K562 (cell line): ENCODE results near the gene PGAM2. TPM values are rescaled to one million over a fixed set of nuclear protein-coding genes. Genes with fewer than 3 reads are reported as not detected.

Source experiments
- BRD4 ChIP-seq: fragments of 200-600 bp; sonication (generic); IDR thresholded peaks from 2 replicates; pipeline ENCODE4 v1.6.1; 2017; ENCODE audit warnings: inconsistent platforms
- DPF2 ChIP-seq: fragments of 450-650 bp; IDR thresholded peaks from 2 replicates; pipeline ENCODE4 v1.6.1; 2016
- ESRRA ChIP-seq: fragments of 450-650 bp; IDR thresholded peaks from 2 replicates; pipeline ENCODE4 v1.6.1; 2014; ENCODE audit warnings: low read depth, mild to moderate bottlenecking, moderate library complexity, borderline replicate concordance
- FIP1L1 ChIP-seq: fragments of 200-400 bp; formaldehyde crosslinking; IDR thresholded peaks from 2 replicates; pipeline ENCODE4 v1.6.1; 2018; ENCODE audit warnings: mild to moderate bottlenecking, low read depth, low read length; ENCODE audit not compliant: poor library complexity, severe bottlenecking
- GABPB2 ChIP-seq: fragments of 250-450 bp; sonication (Bioruptor Pico); conservative IDR thresholded peaks from 2 replicates; pipeline ENCODE4 v1.5.1; 2021; ENCODE audit warnings: mild to moderate bottlenecking
- GTF2A2 ChIP-seq: IDR thresholded peaks from 2 replicates; pipeline ENCODE4 v1.6.1; 2016; ENCODE audit warnings: mild to moderate bottlenecking, missing genetic modification characterization, missing compliant biosample characterization
- IRF1 ChIP-seq: sonication (generic); formaldehyde crosslinking; IDR thresholded peaks from 2 replicates; pipeline ENCODE4 v1.8.0; 2022; ENCODE audit warnings: missing genetic modification reagents, mild to moderate bottlenecking, borderline replicate concordance
- LEF1 ChIP-seq: fragments of 450-650 bp; IDR thresholded peaks from 2 replicates; pipeline ENCODE4 v1.6.1; 2016; ENCODE audit warnings: mild to moderate bottlenecking
- PHB2 ChIP-seq: fragments of 450-650 bp; IDR thresholded peaks from 2 replicates; pipeline ENCODE4 v1.6.1; 2017; ENCODE audit warnings: low read depth
- POLR3A ChIP-seq: IDR thresholded peaks from 2 replicates; pipeline ENCODE4 v1.6.1; 2011; ENCODE audit warnings: borderline replicate concordance, mild to moderate bottlenecking, moderate library complexity; ENCODE audit not compliant: insufficient read length, insufficient read depth; ENCODE audit errors: extremely low read depth
- RAD21 ChIP-seq, 2 experiments: fragments of 250-450 bp in 1 of 2; fragments of 450-650 bp in 1 of 2; sonication (Bioruptor Pico) in 1 of 2; formaldehyde crosslinking in 1 of 2; IDR thresholded peaks in 1 of 2; conservative IDR thresholded peaks in 1 of 2; 2 replicates each; pipeline versions ENCODE4 v1.4.0 to v1.8.0; 2020 to 2022; ENCODE audit warnings: mild to moderate bottlenecking in 2 of 2, moderate library complexity in 1 of 2
- RBM25 ChIP-seq: fragments of 200-400 bp; formaldehyde crosslinking; IDR thresholded peaks from 2 replicates; pipeline ENCODE4 v1.6.1; 2018; ENCODE audit warnings: low read length, low read depth, moderate library complexity; ENCODE audit not compliant: severe bottlenecking
- RBM39 ChIP-seq: fragments of 200-400 bp; formaldehyde crosslinking; optimal IDR thresholded peaks from 2 replicates; pipeline ENCODE3; 2018; ENCODE audit warnings: low read depth, low read length
- SMAD1 ChIP-seq: fragments of 150-350 bp; IDR thresholded peaks from 2 replicates; pipeline ENCODE4 v1.6.1; 2014; ENCODE audit warnings: low read length, low read depth; ENCODE audit not compliant: partially characterized antibody
- TAF15 ChIP-seq: fragments of 200-400 bp; formaldehyde crosslinking; IDR thresholded peaks from 2 replicates; pipeline ENCODE4 v1.6.1; 2017; ENCODE audit warnings: mild to moderate bottlenecking, low read depth, low read length, moderate library complexity
- THAP7 ChIP-seq: fragments of 250-450 bp; sonication (Bioruptor Pico); IDR thresholded peaks from 2 replicates; pipeline ENCODE4 v1.5.0; 2021
- ZFPM2 ChIP-seq: fragments of 250-450 bp; sonication (Bioruptor Pico); IDR thresholded peaks from 2 replicates; pipeline ENCODE4 v1.5.1; 2022; ENCODE audit warnings: mild to moderate bottlenecking
- ZNF124 ChIP-seq: sonication (generic); formaldehyde crosslinking; IDR thresholded peaks from 2 replicates; pipeline ENCODE4 v1.8.1; 2022; ENCODE audit warnings: missing genetic modification reagents
- ZNF311 ChIP-seq: fragments of 250-450 bp; sonication (Bioruptor Pico); IDR thresholded peaks from 2 replicates; pipeline ENCODE4 v1.4.0; 2020; ENCODE audit warnings: mild to moderate bottlenecking, moderate library complexity
- ZNF324 ChIP-seq: fragments of 250-450 bp; sonication (Bioruptor Pico); IDR thresholded peaks from 2 replicates; pipeline ENCODE4 v1.4.0; 2020; ENCODE audit warnings: mild to moderate bottlenecking
- ZNF639 ChIP-seq, 2 experiments: fragments of 200-800 bp in 1 of 2; sonication (Bioruptor generic) in 1 of 2; sonication (generic) in 1 of 2; formaldehyde crosslinking in 1 of 2; IDR thresholded peaks in 1 of 2; conservative IDR thresholded peaks in 1 of 2; 2 replicates each; pipeline versions ENCODE4 v1.5.0 to v1.6.1; 2016 to 2020; ENCODE audit warnings: missing compliant biosample characterization in 1 of 2, missing genetic modification characterization in 1 of 2, missing genetic modification reagents in 1 of 2
- polyA plus RNA-seq, 8 experiments: library from polyadenylated mRNA; depleted of rRNA in 4 of 8; stranded (reverse) in 5 of 8; unstranded in 3 of 8; fragments of >200 nt; fragmentation: Nextera tagmentation in 2 of 8; fragmentation: Illumina TruSeq in 1 of 8; extraction: Ambion mirVana in 2 of 8; extraction: Trizol in 1 of 8; gene quantifications; 2 replicates each; pipeline versions ENCODE4 v1.2.1 to v1.2.3, GENCODE V29; 2011 to 2014; ENCODE audit warnings: inconsistent platforms in 1 of 8, missing spikeins in 1 of 8
- total RNA-seq, 7 experiments: library from RNA; depleted of rRNA in 6 of 7; stranded (reverse); fragments of >200 nt in 6 of 7; fragmentation: Illumina TruSeq in 2 of 7; extraction: Trizol in 2 of 7; gene quantifications; 2 replicates each; pipeline versions ENCODE4 v1.2.1 to v1.2.3, GENCODE V29; 2011 to 2021; ENCODE audit warnings: low replicate concordance in 1 of 7
- TF ChIP-seq, protein P1 (sequence below), 2 experiments: fragments of 450-650 bp in 1 of 2; IDR thresholded peaks; 2 replicates each; pipeline ENCODE4 v1.6.1; 2011 to 2017; ENCODE audit warnings: low read depth in 2 of 2, antibody characterized with exemption in 1 of 2, borderline replicate concordance in 1 of 2, low read length in 1 of 2, mild to moderate bottlenecking in 1 of 2, mixed read lengths in 1 of 2; ENCODE audit not compliant: control insufficient read depth in 1 of 2

Gene PGAM2
- total and polyA plus RNA-seq, 9 of the 15 experiments (the other 6 are each of a cell fraction or from before 2014, with no cell fraction given), result not detected

DNA sequence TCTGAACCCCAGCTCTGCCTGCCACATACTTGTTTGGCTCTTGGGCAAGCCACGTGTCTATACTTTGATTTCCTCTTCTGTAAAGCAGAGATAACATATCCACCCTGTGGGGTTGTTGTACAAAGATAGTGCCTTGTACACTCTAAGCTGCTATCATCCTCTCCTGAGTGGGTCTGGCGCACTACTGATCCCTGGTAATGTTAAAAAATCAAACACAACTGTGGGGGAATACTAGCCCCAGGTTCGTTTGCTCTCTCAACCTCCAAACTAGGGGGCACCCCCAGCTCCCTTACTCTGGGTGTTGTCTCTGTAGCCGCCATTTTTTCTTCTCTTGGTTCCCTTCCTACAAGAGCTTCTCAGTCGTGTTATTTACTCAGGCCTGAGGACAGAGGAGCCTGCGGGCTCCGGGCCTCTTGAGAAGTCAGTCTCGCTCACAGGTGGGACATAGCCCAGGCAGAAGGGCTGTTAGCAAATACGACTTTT lies 15.9 kb upstream of the PGAM2 start (continued):
- TF ChIP-seq BRD4 (no peak), POLR3A (no peak), SMAD1 (peak; percentile 62), ZNF311 (CRISPR knock-in tag) (peak; percentile 64; the same call in 1 of the 2 replicates), FIP1L1 (no peak), THAP7 (CRISPR knock-in tag) (no peak), RBM39 (no peak), RAD21 (CRISPR knock-in tag; conservative IDR thresholded peaks at IDR 0.05 in 1 of 2, IDR thresholded peaks at IDR 0.05 in 1 of 2) (no peak), ESRRA (no peak), ZNF639 (CRISPR knock-in tag; conservative IDR thresholded peaks at IDR 0.05 in 1 of 2, IDR thresholded peaks at IDR 0.05 in 1 of 2) (peak in 1 of 2 experiments; percentile 94; a peak in 2 of 4 replicates), GABPB2 (CRISPR knock-in tag) (no peak), ZNF124 (CRISPR knock-in tag) (no peak), RBM25 (no peak), TAF15 (no peak), IRF1 (no peak), LEF1 (peak; percentile 66), ZFPM2 (CRISPR knock-in tag) (no peak), ZNF324 (CRISPR knock-in tag) (no peak), GTF2A2 (tag) (no peak), DPF2 (peak; percentile 87), PHB2 (peak; percentile 84)
- TF ChIP-seq, protein P1, sequence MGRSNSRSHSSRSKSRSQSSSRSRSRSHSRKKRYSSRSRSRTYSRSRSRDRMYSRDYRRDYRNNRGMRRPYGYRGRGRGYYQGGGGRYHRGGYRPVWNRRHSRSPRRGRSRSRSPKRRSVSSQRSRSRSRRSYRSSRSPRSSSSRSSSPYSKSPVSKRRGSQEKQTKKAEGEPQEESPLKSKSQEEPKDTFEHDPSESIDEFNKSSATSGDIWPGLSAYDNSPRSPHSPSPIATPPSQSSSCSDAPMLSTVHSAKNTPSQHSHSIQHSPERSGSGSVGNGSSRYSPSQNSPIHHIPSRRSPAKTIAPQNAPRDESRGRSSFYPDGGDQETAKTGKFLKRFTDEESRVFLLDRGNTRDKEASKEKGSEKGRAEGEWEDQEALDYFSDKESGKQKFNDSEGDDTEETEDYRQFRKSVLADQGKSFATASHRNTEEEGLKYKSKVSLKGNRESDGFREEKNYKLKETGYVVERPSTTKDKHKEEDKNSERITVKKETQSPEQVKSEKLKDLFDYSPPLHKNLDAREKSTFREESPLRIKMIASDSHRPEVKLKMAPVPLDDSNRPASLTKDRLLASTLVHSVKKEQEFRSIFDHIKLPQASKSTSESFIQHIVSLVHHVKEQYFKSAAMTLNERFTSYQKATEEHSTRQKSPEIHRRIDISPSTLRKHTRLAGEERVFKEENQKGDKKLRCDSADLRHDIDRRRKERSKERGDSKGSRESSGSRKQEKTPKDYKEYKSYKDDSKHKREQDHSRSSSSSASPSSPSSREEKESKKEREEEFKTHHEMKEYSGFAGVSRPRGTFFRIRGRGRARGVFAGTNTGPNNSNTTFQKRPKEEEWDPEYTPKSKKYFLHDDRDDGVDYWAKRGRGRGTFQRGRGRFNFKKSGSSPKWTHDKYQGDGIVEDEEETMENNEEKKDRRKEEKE (IDR thresholded peaks at IDR 0.05; ENCODE audit: borderline replicate concordance in 1 of 2, control insufficient read depth in 1 of 2, low read depth in 2 of 2, low read length in 1 of 2), result no peak
